BJ (cell line): ENCODE data around the gene CNN1. TPM values are rescaled to one million over a fixed set of nuclear protein-coding genes. Genes with fewer than 3 reads are reported as not detected.
"Not testable (repeated sequence)": the region's sequence is repeated elsewhere in the genome, so short reads cannot be mapped to it uniquely, and the experiment has no call there.

ENCODE experiments used
- CTCF ChIA-PET: fragments of 350-600 bp; formaldehyde crosslinking; extraction: SDS; loops from one replicate; lab custom pipeline; 2021; ENCODE audit warnings: antibody characterized with exemption, inconsistent platforms; lab: Yijun Ruan, JAX
- POLR2A ChIA-PET: fragments of 300-600 bp; sonication (Branson Sonifier 250); formaldehyde crosslinking; extraction: SDS; loops from one replicate; lab custom pipeline; 2021; ENCODE audit warnings: antibody characterized with exemption; lab: Charles Lee
- DNase-seq: peaks from one replicate; pipeline ENCODE4 v3.0.0-alpha.2; 2011; ENCODE audit warnings: low read depth
- H3K27me3 ChIP-seq: 2 replicates; pipeline ENCODE4 v1.6.0; 2011; ENCODE audit warnings: low read length; ENCODE audit not compliant: control insufficient read depth, insufficient read depth
- H3K36me3 ChIP-seq: 2 replicates; pipeline ENCODE4 v1.5.1; 2011; ENCODE audit warnings: low read length; ENCODE audit not compliant: control insufficient read depth, insufficient read depth
- H3K4me3 ChIP-seq: 2 replicates; pipeline ENCODE4 v1.5.1; 2011; ENCODE audit warnings: low read depth, mild to moderate bottlenecking, control low read depth, low read length
- polyA plus RNA-seq: library from polyadenylated mRNA; depleted of rRNA; stranded (reverse); fragments of >200 nt; gene quantifications from 2 replicates; pipeline ENCODE4 v1.2.3, GENCODE V29; 2011
- TF ChIP-seq, protein P1 (sequence below): IDR thresholded peaks from 2 replicates; pipeline ENCODE4 v1.5.1; 2011; ENCODE audit warnings: low read depth, mild to moderate bottlenecking, control low read depth, inconsistent platforms, low read length, moderate library complexity; ENCODE audit not compliant: insufficient read depth

Gene CNN1
- polyA plus RNA-seq, 1 experiment = 267 TPM

GRCh38 chr19:11566164-11566563, 27.5 kb downstream of the CNN1 start:
- ChIA-PET POLR2A (no interaction called here), CTCF (no interaction called here)
- TF ChIP-seq, protein P1, sequence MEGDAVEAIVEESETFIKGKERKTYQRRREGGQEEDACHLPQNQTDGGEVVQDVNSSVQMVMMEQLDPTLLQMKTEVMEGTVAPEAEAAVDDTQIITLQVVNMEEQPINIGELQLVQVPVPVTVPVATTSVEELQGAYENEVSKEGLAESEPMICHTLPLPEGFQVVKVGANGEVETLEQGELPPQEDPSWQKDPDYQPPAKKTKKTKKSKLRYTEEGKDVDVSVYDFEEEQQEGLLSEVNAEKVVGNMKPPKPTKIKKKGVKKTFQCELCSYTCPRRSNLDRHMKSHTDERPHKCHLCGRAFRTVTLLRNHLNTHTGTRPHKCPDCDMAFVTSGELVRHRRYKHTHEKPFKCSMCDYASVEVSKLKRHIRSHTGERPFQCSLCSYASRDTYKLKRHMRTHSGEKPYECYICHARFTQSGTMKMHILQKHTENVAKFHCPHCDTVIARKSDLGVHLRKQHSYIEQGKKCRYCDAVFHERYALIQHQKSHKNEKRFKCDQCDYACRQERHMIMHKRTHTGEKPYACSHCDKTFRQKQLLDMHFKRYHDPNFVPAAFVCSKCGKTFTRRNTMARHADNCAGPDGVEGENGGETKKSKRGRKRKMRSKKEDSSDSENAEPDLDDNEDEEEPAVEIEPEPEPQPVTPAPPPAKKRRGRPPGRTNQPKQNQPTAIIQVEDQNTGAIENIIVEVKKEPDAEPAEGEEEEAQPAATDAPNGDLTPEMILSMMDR = no peak
- Histone ChIP-seq H3K4me3 (no peak overlapping the region), H3K27me3 (no peaks in the 10 kb centered on the region), H3K36me3 (no peaks in the 10 kb centered on the region)
- DNase-seq = no peak

GRCh38 chr19:11570039-11570462, 31.4 kb downstream of the CNN1 start:
- TF ChIP-seq, protein P1 = no peak
- Histone ChIP-seq H3K36me3 (no peaks in the 10 kb centered on the region), H3K4me3 (no peak overlapping the region), H3K27me3 (no peaks in the 10 kb centered on the region)
- ChIA-PET CTCF (interaction anchor here (0.9 to 3.6 kb wide), 2 partner anchors 10 to 18 kb away, joined by 3 to 14 read pairs; partner anchors contain the start of gene ELOF1), POLR2A (no interaction called here)
- DNase-seq = no peak

GRCh38 chr19:11573354-11573753, 34.7 kb downstream of the CNN1 start:
- POLR2A ChIA-PET, DNase-seq, H3K27me3 ChIP-seq, H3K4me3 ChIP-seq, H3K36me3 ChIP-seq: not testable (repeated sequence)
- CTCF ChIA-PET = interaction anchor here (5.0 kb wide), 1 partner anchor 13 kb away, joined by 19 read pairs; no protein-coding TSS in a partner anchor

DNA sequence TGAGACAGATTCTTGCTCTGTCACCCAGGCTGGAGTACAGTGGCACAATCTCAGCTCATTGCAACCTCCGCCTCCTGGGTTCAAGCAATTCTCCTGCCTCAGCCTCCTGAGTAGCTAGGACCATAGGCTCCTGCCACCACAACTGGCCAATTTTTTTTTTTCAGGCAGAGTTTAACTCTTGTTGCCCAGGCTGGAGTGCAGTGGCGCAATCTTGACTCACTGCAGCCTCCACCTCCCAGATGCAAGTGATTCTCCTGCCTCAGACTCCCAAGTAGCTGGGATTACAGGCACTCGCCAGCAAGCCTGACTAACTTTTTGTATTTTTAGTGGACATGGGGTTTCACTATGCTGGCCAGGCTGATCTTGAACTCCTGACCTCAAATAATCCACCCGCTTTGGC, 35.1 kb downstream of the CNN1 start:
- CTCF ChIA-PET = interaction anchor here (1.6 to 5.0 kb wide), 2 partner anchors 13 kb away, joined by 5 to 19 read pairs; no protein-coding TSS in a partner anchor
- DNase-seq, H3K27me3 ChIP-seq: not testable (repeated sequence)

DNA sequence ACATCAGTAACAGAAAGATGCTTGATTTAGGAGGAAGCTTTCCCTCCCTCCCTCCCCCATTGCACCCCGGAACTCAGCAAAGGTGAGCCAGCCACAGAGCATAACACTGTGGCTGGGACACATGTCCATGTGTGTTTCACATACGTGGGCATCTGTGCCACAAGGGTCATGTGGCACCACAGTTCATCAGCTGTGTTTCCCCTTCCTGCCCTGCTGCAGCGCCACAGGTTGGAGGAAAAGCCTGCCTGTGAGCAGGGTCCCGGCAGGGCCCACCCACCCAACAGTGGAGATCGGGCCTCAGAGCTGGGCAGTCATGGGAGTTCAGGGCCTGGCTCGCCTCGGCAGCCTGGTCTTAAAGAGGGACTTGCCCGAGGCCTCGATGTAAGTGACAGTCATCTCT, 36.0 kb downstream of the CNN1 start:
- H3K27me3 ChIP-seq = no peaks in the 10 kb centered on the region
- DNase-seq = no peak
- POLR2A ChIA-PET = no interaction called here
- TF ChIP-seq, protein P1 = no peak
- H3K4me3 ChIP-seq = no peak overlapping the region
- no peaks in the 10 kb centered on the region for H3K36me3 ChIP-seq
- CTCF ChIA-PET = interaction anchor here (0.7 to 5.0 kb wide), 3 partner anchors 12 to 14 kb away, joined by 5 to 19 read pairs (median 5); no protein-coding TSS in a partner anchor

More for the DNA sequence above, 35.1 kb downstream of the CNN1 start:
- POLR2A ChIA-PET, H3K36me3 ChIP-seq, H3K4me3 ChIP-seq: not testable (repeated sequence)

DNA sequence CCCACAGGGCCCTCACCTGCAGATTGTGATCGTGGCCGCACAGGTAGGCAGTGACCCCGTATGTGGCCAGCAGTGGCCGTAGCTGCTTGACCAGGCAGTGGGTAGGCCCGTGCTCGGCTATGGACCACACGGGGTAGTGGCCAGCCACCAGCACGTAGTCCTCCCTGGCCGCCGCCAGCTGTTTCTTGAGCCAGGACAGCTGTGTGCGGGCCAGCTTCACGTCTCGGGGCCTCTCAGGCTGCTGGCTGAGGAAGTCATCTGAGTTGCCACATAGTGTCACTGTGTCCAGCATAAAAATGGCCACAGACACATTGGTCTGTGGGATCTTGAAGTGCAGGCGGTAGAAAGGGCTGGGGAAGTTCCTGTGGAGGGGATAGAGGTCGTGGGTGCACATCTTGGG, 37.6 kb downstream of the CNN1 start:
- H3K4me3 ChIP-seq = no peak overlapping the region
- no peak for DNase-seq
- H3K27me3 ChIP-seq = no peaks in the 10 kb centered on the region
- H3K36me3 ChIP-seq = no peaks in the 10 kb centered on the region
- POLR2A ChIA-PET = no interaction called here
- CTCF ChIA-PET = interaction anchor here (0.7 to 2.1 kb wide), 2 partner anchors 10 to 12 kb away, joined by 3 to 5 read pairs; no protein-coding TSS in a partner anchor
- TF ChIP-seq, protein P1 = no peak
